Neural progenitor cell (in vitro differentiated cells): ENCODE results near the gene GALNT17. TPM values are rescaled to one million over a fixed set of nuclear protein-coding genes. Genes with fewer than 3 reads are reported as not detected.
A peak's percentile ranks its signal among the peaks of the same experiment; 100 is the strongest.

Experiments
- DNase-seq: peaks from one replicate; pipeline ENCODE4 v3.0.0-alpha.2; 2016; ENCODE audit warnings: low spot score
- H2AFZ ChIP-seq: fragments of 200-600 bp; sonication (generic); replicated peaks from 2 replicates; pipeline ENCODE4 v1.6.1; 2016; ENCODE audit warnings: antibody characterized with exemption
- H3F3A ChIP-seq: fragments of 200-600 bp; sonication (generic); 2 replicates; pipeline ENCODE4 v1.6.1; 2016; ENCODE audit warnings: antibody characterized with exemption, low read depth
- H3K27ac ChIP-seq: fragments of 200-600 bp; sonication (generic); 2 replicates; pipeline ENCODE4 v1.5.1; 2016; ENCODE audit warnings: mild to moderate bottlenecking
- H3K27me3 ChIP-seq: fragments of 200-600 bp; sonication (generic); 2 replicates; pipeline ENCODE4 v1.6.1; 2016; ENCODE audit warnings: mild to moderate bottlenecking, moderate library complexity
- H3K36me3 ChIP-seq: fragments of 200-600 bp; sonication (generic); 2 replicates; pipeline ENCODE4 v1.5.1; 2016
- H3K4me1 ChIP-seq: fragments of 200-600 bp; sonication (generic); 2 replicates; pipeline ENCODE4 v1.6.1; 2016; ENCODE audit warnings: mixed run types
- H3K4me2 ChIP-seq: fragments of 200-600 bp; sonication (generic); 2 replicates; pipeline ENCODE4 v1.6.1; 2016
- H3K4me3 ChIP-seq: fragments of 200-600 bp; sonication (generic); 2 replicates; pipeline ENCODE4 v1.5.1; 2016
- H3K79me2 ChIP-seq: fragments of 200-600 bp; sonication (generic); 2 replicates; pipeline ENCODE4 v1.6.1; 2016; ENCODE audit warnings: low read depth
- H3K9ac ChIP-seq: fragments of 200-600 bp; sonication (generic); 2 replicates; pipeline ENCODE4 v1.6.1; 2016
- H3K9me3 ChIP-seq: fragments of 200-600 bp; sonication (generic); 2 replicates; pipeline ENCODE4 v1.5.1; 2016; ENCODE audit warnings: low read depth
- H4K20me1 ChIP-seq: fragments of 200-600 bp; sonication (generic); 2 replicates; pipeline ENCODE4 v1.6.1; 2016; ENCODE audit warnings: low read depth
- H3K27ac Mint-ChIP-seq: 3 replicates; pipeline ENCODE4 v1.8.0; 2021; ENCODE audit warnings: mixed read lengths
- H3K27me3 Mint-ChIP-seq: 2 replicates; pipeline ENCODE4 v1.8.0; 2022; ENCODE audit warnings: low read depth, mild to moderate bottlenecking, inconsistent platforms, moderate library complexity, mixed read lengths; ENCODE audit not compliant: insufficient read depth
- H3K36me3 Mint-ChIP-seq: 3 replicates; pipeline ENCODE4 v1.8.0; 2021; ENCODE audit warnings: mixed read lengths
- H3K4me1 Mint-ChIP-seq: 3 replicates; pipeline ENCODE4 v1.8.0; 2021; ENCODE audit warnings: mixed read lengths
- H3K4me3 Mint-ChIP-seq: 3 replicates; pipeline ENCODE4 v1.8.0; 2021; ENCODE audit warnings: mild to moderate bottlenecking, moderate library complexity, mixed read lengths
- H3K9me3 Mint-ChIP-seq: 3 replicates; pipeline ENCODE4 v1.8.0; 2020; ENCODE audit warnings: mixed read lengths
- CTCF ChIP-seq: fragments of 200-600 bp; sonication (generic); IDR thresholded peaks from 2 replicates; pipeline ENCODE4 v1.5.1; 2017; ENCODE audit warnings: antibody characterized with exemption, mild to moderate bottlenecking
- EZH2 ChIP-seq: fragments of 200-600 bp; sonication (generic); IDR thresholded peaks from 2 replicates; pipeline ENCODE4 v1.6.1; 2017; ENCODE audit warnings: antibody characterized with exemption, mild to moderate bottlenecking, moderate library complexity
- EZH2phosphoT487 ChIP-seq: fragments of 200-600 bp; sonication (generic); IDR thresholded peaks from 2 replicates; pipeline ENCODE4 v1.6.1; 2017; ENCODE audit warnings: antibody characterized with exemption
- total RNA-seq: library from RNA; depleted of rRNA; stranded (reverse); fragments of >200 nt; gene quantifications from 2 replicates; pipeline ENCODE4 v1.2.3, GENCODE V29; 2015; ENCODE audit warnings: low replicate concordance

GALNT17 gene
- total RNA-seq, 1 donor from 2014 or later = 17.1 TPM

GRCh38 chr7:71338866-71339265, 206.9 kb downstream of the GALNT17 start:
- Histone ChIP-seq H3K27me3 (no peaks in the 10 kb centered on the region), H3K9ac (no peak overlapping the region), H3F3A (no peaks in the 10 kb centered on the region), H3K4me3 (no peak overlapping the region), H3K36me3 (peaks cover 10% of the 10 kb centered on the region), H2AFZ (no peak overlapping the region), H3K79me2 (peaks cover 20% of the 10 kb centered on the region), H3K9me3 (peaks cover 6% of the 10 kb centered on the region), H3K27ac (no peak overlapping the region), H3K4me2 (no peak overlapping the region), H3K4me1 (no peaks in the 10 kb centered on the region), H4K20me1 (no peaks in the 10 kb centered on the region)
- no peak overlapping the region for H3K27ac Mint-ChIP-seq
- H3K27me3 Mint-ChIP-seq = peaks cover 2% of the 10 kb centered on the region
- peaks cover 9% of the 10 kb centered on the region for H3K36me3 Mint-ChIP-seq
- peaks cover 6% of the 10 kb centered on the region for H3K4me1 Mint-ChIP-seq
- no peak for TF ChIP-seq EZH2phosphoT487
- TF ChIP-seq EZH2 = no peak
- TF ChIP-seq CTCF = no peak
- H3K4me3 Mint-ChIP-seq = no peak overlapping the region
- H3K9me3 Mint-ChIP-seq = peaks cover 9% of the 10 kb centered on the region
- no peak for DNase-seq

- Histone ChIP-seq H3K9me3 (peaks cover 6% of the 10 kb centered on the region), H3K9ac (no peak overlapping the region), H3F3A (peaks cover 5% of the 10 kb centered on the region), H3K4me1 (no peaks in the 10 kb centered on the region), H3K27me3 (no peaks in the 10 kb centered on the region), H3K4me2 (no peak overlapping the region), H3K4me3 (no peak overlapping the region), H4K20me1 (no peaks in the 10 kb centered on the region), H3K79me2 (peaks cover 21% of the 10 kb centered on the region), H3K36me3 (peaks cover 10% of the 10 kb centered on the region), H3K27ac (no peak overlapping the region), H2AFZ (no peak overlapping the region)
- peaks cover 13% of the 10 kb centered on the region for H3K9me3 Mint-ChIP-seq
- DNase-seq = no peak
- H3K4me3 Mint-ChIP-seq = no peak overlapping the region
- no peak overlapping the region for H3K27ac Mint-ChIP-seq
- H3K4me1 Mint-ChIP-seq = no peaks in the 10 kb centered on the region
- H3K36me3 Mint-ChIP-seq = peaks cover 9% of the 10 kb centered on the region
- TF ChIP-seq CTCF (no peak), EZH2phosphoT487 (no peak), EZH2 (no peak)
- peaks cover 2% of the 10 kb centered on the region for H3K27me3 Mint-ChIP-seq
Observed at GRCh38 chr7:71339924-71340323, 208.0 kb downstream of the GALNT17 start.

- Histone ChIP-seq H2AFZ (no peak overlapping the region), H4K20me1 (no peaks in the 10 kb centered on the region), H3K36me3 (peaks cover 6% of the 10 kb centered on the region), H3K27ac (no peak overlapping the region), H3K79me2 (peaks cover 27% of the 10 kb centered on the region), H3F3A (peaks cover 5% of the 10 kb centered on the region), H3K4me3 (no peak overlapping the region), H3K27me3 (no peaks in the 10 kb centered on the region), H3K4me1 (no peaks in the 10 kb centered on the region), H3K9ac (no peak overlapping the region), H3K9me3 (peaks cover 6% of the 10 kb centered on the region), H3K4me2 (no peak overlapping the region)
- H3K4me1 Mint-ChIP-seq = no peaks in the 10 kb centered on the region
- H3K27me3 Mint-ChIP-seq = peaks cover 2% of the 10 kb centered on the region
- DNase-seq = no peak
- H3K27ac Mint-ChIP-seq = no peak overlapping the region
- peaks cover 8% of the 10 kb centered on the region for H3K9me3 Mint-ChIP-seq
- no peak overlapping the region for H3K4me3 Mint-ChIP-seq
- no peak for TF ChIP-seq CTCF
- H3K36me3 Mint-ChIP-seq = peaks cover 4% of the 10 kb centered on the region
Observed at GRCh38 chr7:71342202-71342601, 210.3 kb downstream of the GALNT17 start.

GRCh38 chr7:71343039-71343438, 211.1 kb downstream of the GALNT17 start:
- no peak overlapping the region for H3K4me3 Mint-ChIP-seq
- H3K27me3 ChIP-seq = no peaks in the 10 kb centered on the region

More at GRCh38 chr7:71343039-71343438, 211.1 kb downstream of the GALNT17 start:
- Mint-ChIP-seq H3K27ac (no peak overlapping the region), H3K36me3 (peaks cover 4% of the 10 kb centered on the region), H3K27me3 (no peaks in the 10 kb centered on the region), H3K4me1 (no peaks in the 10 kb centered on the region), H3K9me3 (peaks cover 8% of the 10 kb centered on the region)
- Histone ChIP-seq H3K27ac (peak overlapping the region; percentile 14), H3K4me3 (no peak overlapping the region), H3K4me2 (no peak overlapping the region), H4K20me1 (no peaks in the 10 kb centered on the region), H2AFZ (no peak overlapping the region), H3K9ac (no peak overlapping the region), H3K36me3 (peaks cover 6% of the 10 kb centered on the region), H3F3A (peaks cover 5% of the 10 kb centered on the region), H3K79me2 (peaks cover 20% of the 10 kb centered on the region), H3K9me3 (peaks cover 6% of the 10 kb centered on the region), H3K4me1 (no peaks in the 10 kb centered on the region)
- TF ChIP-seq CTCF = no peak
- no peak for TF ChIP-seq EZH2
- TF ChIP-seq EZH2phosphoT487 = no peak
- no peak for DNase-seq
